K562 (cell line): Measurements from ENCODE around the gene VILL. TPM values are rescaled to one million over a fixed set of nuclear protein-coding genes. Genes with fewer than 3 reads are reported as not detected.
A peak's percentile ranks its signal among the peaks of the same experiment; 100 is the strongest.

Experiments
- ATAC-seq: fragments of 200-7000 bp; cut with Tn5 transposase; 3 replicates; pipeline ENCODE4 v1.9.1; 2020; ENCODE audit warnings: moderate library complexity
- BruUV-seq: library from RNA; stranded (reverse); fragments of 400-500 nt; replicated peaks from 2 replicates; lab custom pipeline; 2021; lab: Mats Ljungman, UMichigan
- CTCF ChIA-PET: fragments of 300-600 bp; formaldehyde crosslinking; extraction: SDS; loops from one replicate; lab custom pipeline; 2021; ENCODE audit warnings: low intra/inter-chr PET ratio; lab: Yijun Ruan, JAX
- POLR2A ChIA-PET: fragments of 300-600, 350-650 bp; sonication (Branson Sonifier 250); formaldehyde crosslinking; extraction: SDS; loops from one replicate; lab custom pipeline; 2021; ENCODE audit warnings: antibody characterized with exemption, inconsistent platforms; lab: Yijun Ruan, JAX
- DNase-seq, 4 experiments: peaks; one replicate each; pipeline versions ENCODE4 v3.0.0 to v3.0.0-alpha.2; 2011 to 2018; ENCODE audit warnings: low spot score in 3 of 4, mixed read lengths in 3 of 4; ENCODE audit errors: extremely low read depth in 1 of 4
- FAIRE-seq: peaks from 2 replicates; lab custom pipeline; 2011; peaks lifted over from hg19 to GRCh38; lab: Jason Lieb, UNC
- H2AFZ ChIP-seq: 2 replicates; pipeline ENCODE4 v1.6.0; 2011; ENCODE audit warnings: low read depth, low read length, control low read depth, inconsistent platforms
- H3K27ac ChIP-seq: fragments of 200-600 bp; 3 replicates; pipeline ENCODE4 v1.8.0; 2011; ENCODE audit warnings: low read depth, mild to moderate bottlenecking, control low read depth, inconsistent platforms, low read length, moderate library complexity, mixed read lengths; ENCODE audit errors: extremely low read depth
- H3K27me3 ChIP-seq, 2 experiments: fragments of 300-600 bp in 1 of 2; 2 replicates in 1 of 2; 3 replicates in 1 of 2; pipeline versions ENCODE4 v1.6.0 to v1.8.0; 2011; ENCODE audit warnings: inconsistent platforms in 2 of 2, low read length in 2 of 2, mild to moderate bottlenecking in 1 of 2, mixed read lengths in 1 of 2, moderate library complexity in 1 of 2; ENCODE audit not compliant: control insufficient read depth in 2 of 2, insufficient read depth in 2 of 2
- H3K36me3 ChIP-seq: fragments of 300-600 bp; 3 replicates; pipeline ENCODE4 v1.8.0; 2011; ENCODE audit warnings: mild to moderate bottlenecking, low read length, inconsistent platforms; ENCODE audit not compliant: control insufficient read depth, insufficient read depth
- H3K4me1 ChIP-seq, 2 experiments: fragments of 200-600 bp in 1 of 2; replicated peaks in 1 of 2; 2 replicates in 1 of 2; 3 replicates in 1 of 2; pipeline versions ENCODE4 v1.5.1 to v1.8.0; 2011; ENCODE audit warnings: inconsistent platforms in 2 of 2, low read length in 2 of 2, mild to moderate bottlenecking in 1 of 2, mixed read lengths in 1 of 2, moderate library complexity in 1 of 2; ENCODE audit not compliant: control insufficient read depth in 2 of 2, insufficient read depth in 2 of 2
- H3K4me2 ChIP-seq: 2 replicates; pipeline ENCODE4 v1.6.1; 2011; ENCODE audit warnings: low read length, control low read depth, inconsistent platforms, mixed read lengths; ENCODE audit not compliant: insufficient read depth
- H3K4me3 ChIP-seq: fragments of 200-600 bp; sonication (generic), shearing (Covaris generic); 2 replicates; pipeline ENCODE4 v1.5.1; 2016; ENCODE audit warnings: control low read depth, inconsistent platforms
- H3K79me2 ChIP-seq: fragments of 200-600 bp; 3 replicates; pipeline ENCODE4 v1.8.0; 2011; ENCODE audit warnings: low read length, inconsistent platforms; ENCODE audit not compliant: control insufficient read depth, insufficient read depth
- H3K9ac ChIP-seq, 2 experiments: 2 replicates each; pipeline versions ENCODE4 v1.6.0 to v1.6.1; 2011; ENCODE audit warnings: low read depth in 2 of 2, low read length in 2 of 2, control low read depth in 1 of 2, inconsistent platforms in 1 of 2, mild to moderate bottlenecking in 1 of 2, mixed read lengths in 1 of 2; ENCODE audit not compliant: insufficient read depth in 1 of 2
- H3K9me1 ChIP-seq: one replicate; pipeline ENCODE4 v1.6.0; 2011; ENCODE audit warnings: inconsistent platforms, mild to moderate bottlenecking, low read length, moderate library complexity; ENCODE audit not compliant: control insufficient read depth, insufficient read depth
- H3K9me3 ChIP-seq: replicated peaks from 2 replicates; pipeline ENCODE4 v1.5.1; 2011; ENCODE audit warnings: low read depth, low read length, inconsistent platforms; ENCODE audit not compliant: control insufficient read depth, insufficient read depth
- H4K20me1 ChIP-seq: replicated peaks from 2 replicates; pipeline ENCODE4 v1.6.1; 2011; ENCODE audit warnings: low read length, inconsistent platforms, mixed read lengths; ENCODE audit not compliant: control insufficient read depth, insufficient read depth
- ARID3A ChIP-seq: IDR thresholded peaks from 2 replicates; pipeline ENCODE4 v1.6.1; 2012; ENCODE audit warnings: low read depth, low read length, improper control_type of control experiment, borderline replicate concordance
- CLOCK ChIP-seq: fragments of 250-450 bp; sonication (Bioruptor Pico); IDR thresholded peaks from 2 replicates; pipeline ENCODE4 v1.4.0; 2020; ENCODE audit warnings: mild to moderate bottlenecking, moderate library complexity, borderline replicate concordance
- FOXO4 ChIP-seq: fragments of 450-650 bp; formaldehyde crosslinking; IDR thresholded peaks from 2 replicates; pipeline ENCODE4 v1.4.0; 2020; ENCODE audit warnings: mild to moderate bottlenecking, moderate library complexity
- NR3C1 ChIP-seq: sonication (generic); formaldehyde crosslinking; IDR thresholded peaks from 2 replicates; pipeline ENCODE4 v1.8.1; 2022; ENCODE audit warnings: missing genetic modification reagents
- SP1 ChIP-seq: sonication (generic); formaldehyde crosslinking; IDR thresholded peaks from 2 replicates; pipeline ENCODE4 v1.8.1; 2022; ENCODE audit warnings: mild to moderate bottlenecking, missing genetic modification reagents
- SPI1 ChIP-seq: IDR thresholded peaks from 2 replicates; pipeline ENCODE4 v1.6.1; 2011; ENCODE audit warnings: low read depth, low read length, control low read depth, borderline replicate concordance
- SREBF1 ChIP-seq: fragments of 150-350 bp; IDR thresholded peaks from 2 replicates; pipeline ENCODE4 v1.6.1; 2014; ENCODE audit warnings: antibody characterized with exemption, low read depth, low read length, borderline replicate concordance
- TCF3 ChIP-seq: sonication (generic); formaldehyde crosslinking; IDR thresholded peaks from 2 replicates; pipeline ENCODE4 v1.4.0; 2020; ENCODE audit warnings: mild to moderate bottlenecking, missing genetic modification reagents
- TFAP4 ChIP-seq: sonication (generic); formaldehyde crosslinking; IDR thresholded peaks from 2 replicates; pipeline ENCODE4 v1.8.0; 2022; ENCODE audit warnings: missing genetic modification reagents, mild to moderate bottlenecking, moderate library complexity, borderline replicate concordance
- TFE3 ChIP-seq: fragments of 450-650 bp; formaldehyde crosslinking; IDR thresholded peaks from 2 replicates; pipeline ENCODE4 v1.4.0; 2020; ENCODE audit warnings: mild to moderate bottlenecking, mixed read lengths
- USF1 ChIP-seq: sonication (generic); formaldehyde crosslinking; IDR thresholded peaks from 2 replicates; pipeline ENCODE4 v1.9.0; 2022; ENCODE audit warnings: mild to moderate bottlenecking, missing genetic modification reagents
- WGBS: fragments of 100-300 bp; shearing (Covaris generic); methylation state at CpG from one replicate; pipeline ENCODE4 v1.1.6; 2016; ENCODE audit warnings: low coverage, mixed read lengths; ENCODE audit not compliant: insufficient coverage; ENCODE audit errors: missing lambda C conversion rate; 5-methylcytosine and 5-hydroxymethylcytosine counted together
- in situ Hi-C: fragments of 300-500 bp; cut with MboI; formaldehyde crosslinking; loops from 4 replicates; pipeline ENCODE4 v1.15.0; 2018; ENCODE audit warnings: inconsistent platforms, mixed read lengths
- intact Hi-C: fragments of 100-400 bp; cut with micrococcal nuclease; formaldehyde crosslinking; loops from 2 replicates; pipeline ENCODE4 v1.14.2; 2022
- polyA plus RNA-seq, 8 experiments: library from polyadenylated mRNA; depleted of rRNA in 4 of 8; stranded (reverse) in 5 of 8; unstranded in 3 of 8; fragments of >200 nt; fragmentation: Nextera tagmentation in 2 of 8; fragmentation: Illumina TruSeq in 1 of 8; extraction: Ambion mirVana in 2 of 8; extraction: Trizol in 1 of 8; gene quantifications; 2 replicates each; pipeline versions ENCODE4 v1.2.1 to v1.2.3, GENCODE V29; 2011 to 2014; ENCODE audit warnings: inconsistent platforms in 1 of 8, missing spikeins in 1 of 8
- total RNA-seq, 7 experiments: library from RNA; depleted of rRNA in 6 of 7; stranded (reverse); fragments of >200 nt in 6 of 7; fragmentation: Illumina TruSeq in 2 of 7; extraction: Trizol in 2 of 7; gene quantifications; 2 replicates each; pipeline versions ENCODE4 v1.2.1 to v1.2.3, GENCODE V29; 2011 to 2021; ENCODE audit warnings: low replicate concordance in 1 of 7

VILL gene
- total and polyA plus RNA-seq, 9 of the 15 experiments (the other 6 are each of a cell fraction or from before 2014, with no cell fraction given), result 0.11 to 16.0 (median 8.8) TPM

- Histone ChIP-seq H3K27ac (no peak overlapping the region), H3K4me2 (no peak overlapping the region), H3K27me3 (peaks cover 2 to 15% of the 10 kb centered on the region in 2 experiments; a peak in 2 of 5 replicates), H3K36me3 (no peaks in the 10 kb centered on the region), H3K9me3 (no peaks in the 10 kb centered on the region), H2AFZ (no peak overlapping the region), H3K4me3 (no peak overlapping the region), H3K79me2 (no peaks in the 10 kb centered on the region), H4K20me1 (peaks cover 6% of the 10 kb centered on the region), H3K4me1 (peaks cover 0 to 10% of the 10 kb centered on the region in 2 experiments; a peak in 2 of 5 replicates), H3K9me1 (peaks cover 3% of the 10 kb centered on the region), H3K9ac (no peak overlapping the region)
- in situ Hi-C loops (no loop called here), intact Hi-C loops (no loop called here)
- no peak for DNase-seq
- no peak for FAIRE-seq
- POLR2A ChIA-PET, result interaction anchor here (0.8 to 1.3 kb wide), 3 partner anchors 12 to 20 kb away, joined by 3 read pairs; no protein-coding TSS in a partner anchor
- 21% methylated on average over 6 of the region's 6 CpGs for WGBS
- CTCF ChIA-PET, result no interaction called here
- BruUV-seq, result no TSS peak
- no peak; the same call in 2 of the 3 replicates for ATAC-seq
- TF ChIP-seq FOXO4 (CRISPR knock-in tag) (no peak), CLOCK (no peak), TCF3 (CRISPR knock-in tag) (no peak), SP1 (CRISPR knock-in tag) (0 out of 2 replicates have a peak, but pooled peaks have one; percentile 17), SREBF1 (no peak), NR3C1 (CRISPR knock-in tag) (no peak), TFAP4 (CRISPR knock-in tag) (no peak), USF1 (no peak), ARID3A (no peak), SPI1 (no peak), TFE3 (CRISPR knock-in tag) (no peak)
Observed at GRCh38 chr3:37945156-37945806, 45.3 kb upstream of the VILL start.
